GM18520 (cell line): ENCODE measurements around the gene POFUT1.
"Not testable (repeated sequence)": the region's sequence is repeated elsewhere in the genome, so short reads cannot be mapped to it uniquely, and the experiment has no call there.

Experiments used
- ATAC-seq: cut with Tn5 transposase; IDR thresholded peaks from one replicate; pipeline ENCODE4 v1.9.1; 2021; ENCODE audit not compliant: unreplicated experiment

POFUT1 gene

GRCh38 chr20:32232326-32232886, 24.7 kb downstream of the POFUT1 start:
- ATAC-seq = no peak

- no peak for ATAC-seq
Measured at GRCh38 chr20:32233286-32233685, 25.6 kb downstream of the POFUT1 start.

- ATAC-seq = no peak
Measured at GRCh38 chr20:32234135-32234808, 26.6 kb downstream of the POFUT1 start.

GRCh38 chr20:32235331-32236047, 27.8 kb downstream of the POFUT1 start:
- no peak for ATAC-seq

- no peak for ATAC-seq
Measured at GRCh38 chr20:32236048-32236533, 28.4 kb downstream of the POFUT1 start.

GRCh38 chr20:32236819-32237218, 29.1 kb downstream of the POFUT1 start:
- no peak for ATAC-seq

GRCh38 chr20:32237419-32237818, 29.7 kb downstream of the POFUT1 start:
- ATAC-seq = no peak

GRCh38 chr20:32238483-32239425, 31.1 kb downstream of the POFUT1 start:
- ATAC-seq = no peak

- ATAC-seq = no peak
Measured at GRCh38 chr20:32240205-32240604, 32.5 kb downstream of the POFUT1 start.

GRCh38 chr20:32241807-32242206, 34.1 kb downstream of the POFUT1 start:
- no peak for ATAC-seq

- no peak for ATAC-seq
Measured at GRCh38 chr20:32244150-32244823, 36.6 kb downstream of the POFUT1 start.

GRCh38 chr20:32244959-32245358, 37.3 kb downstream of the POFUT1 start:
- no peak for ATAC-seq

- ATAC-seq = not testable (repeated sequence)
Measured at GRCh38 chr20:32246208-32246607, 38.5 kb downstream of the POFUT1 start.

GRCh38 chr20:32248043-32248442, 40.4 kb downstream of the POFUT1 start:
- ATAC-seq = no peak

- no peak for ATAC-seq
Measured at GRCh38 chr20:32249030-32249738, 41.5 kb downstream of the POFUT1 start.

GRCh38 chr20:32251470-32251869, 43.8 kb downstream of the POFUT1 start:
- ATAC-seq = no peak

GRCh38 chr20:32252189-32252588, 44.5 kb downstream of the POFUT1 start:
- ATAC-seq = no peak

- ATAC-seq = not testable (repeated sequence)
Measured at GRCh38 chr20:32260973-32261372, 53.3 kb downstream of the POFUT1 start.

GRCh38 chr20:32261644-32262043, 54.0 kb downstream of the POFUT1 start:
- no peak for ATAC-seq
